NCI-H226 (cell line): ENCODE results near the gene NR6A1.

Experiments used
- DNase-seq: peaks from one replicate; pipeline ENCODE4 v3.0.0-alpha.2; 2015

NR6A1 gene

DNA sequence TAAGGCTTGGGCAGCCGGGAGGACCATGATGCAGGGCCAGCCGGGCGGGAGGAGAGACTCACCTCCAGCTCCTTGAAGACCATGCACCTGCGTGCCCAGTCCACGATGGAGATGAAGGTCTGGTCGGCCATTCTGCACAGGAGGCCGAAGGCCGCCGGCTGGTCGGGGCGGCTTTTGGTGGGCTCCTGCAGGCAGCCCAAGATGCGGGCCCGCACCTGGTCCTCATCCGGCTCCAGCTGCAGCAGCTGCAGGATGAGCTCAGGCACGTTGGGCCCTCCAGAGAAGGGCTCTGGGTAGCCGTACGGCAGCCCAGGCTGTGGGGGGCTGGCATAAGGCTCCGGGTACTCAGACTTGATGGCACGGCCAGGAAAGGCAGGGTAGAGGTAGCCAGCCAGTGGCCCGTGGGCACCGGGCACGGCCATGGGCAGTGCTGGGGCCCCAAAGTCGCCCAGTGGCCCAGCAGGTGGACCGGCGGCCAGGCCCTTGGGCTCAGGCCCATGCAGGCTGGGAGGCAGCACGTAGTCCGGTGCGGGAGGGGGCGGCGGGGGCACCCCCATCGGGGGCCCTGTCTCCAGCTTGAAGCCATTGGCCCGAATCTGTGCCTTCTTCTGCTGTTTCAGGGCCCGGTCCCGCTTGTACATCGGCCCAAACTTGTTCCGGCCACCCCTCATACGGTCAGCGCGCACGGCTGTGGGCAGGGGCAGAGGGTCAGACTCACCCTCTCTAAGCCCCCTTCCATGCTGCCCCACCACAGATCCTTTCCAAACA lies 270.9 kb downstream of the NR6A1 start:
- DNase-seq: no peak

GRCh38 chr9:124499216-124499615 lies 271.9 kb downstream of the NR6A1 start:
- DNase-seq: no peak

- DNase-seq: no peak
Observed at GRCh38 chr9:124498499-124499146, 272.5 kb downstream of the NR6A1 start.

- no peak for DNase-seq
Observed at GRCh38 chr9:124498040-124498439, 273.1 kb downstream of the NR6A1 start.

DNA sequence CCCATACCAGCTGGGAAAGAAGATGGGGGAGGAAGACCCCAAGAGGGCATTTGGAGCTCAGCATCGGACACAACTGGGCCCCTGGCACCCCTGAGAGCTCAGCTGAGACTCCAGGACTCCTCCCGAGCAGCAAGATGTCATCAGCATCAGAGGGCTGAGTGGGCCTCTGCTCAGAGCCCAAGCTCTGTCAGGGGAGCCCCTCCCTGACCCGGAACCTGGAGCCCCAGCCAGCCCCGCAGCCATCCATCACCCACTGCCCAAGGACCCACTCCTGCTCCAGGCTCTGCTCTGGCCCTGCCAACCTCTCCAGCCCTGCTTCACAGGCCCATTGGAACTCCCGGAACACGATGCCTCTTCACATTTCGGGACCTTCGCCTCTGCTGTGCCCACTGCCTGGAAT lies 273.7 kb downstream of the NR6A1 start:
- no peak for DNase-seq

DNA sequence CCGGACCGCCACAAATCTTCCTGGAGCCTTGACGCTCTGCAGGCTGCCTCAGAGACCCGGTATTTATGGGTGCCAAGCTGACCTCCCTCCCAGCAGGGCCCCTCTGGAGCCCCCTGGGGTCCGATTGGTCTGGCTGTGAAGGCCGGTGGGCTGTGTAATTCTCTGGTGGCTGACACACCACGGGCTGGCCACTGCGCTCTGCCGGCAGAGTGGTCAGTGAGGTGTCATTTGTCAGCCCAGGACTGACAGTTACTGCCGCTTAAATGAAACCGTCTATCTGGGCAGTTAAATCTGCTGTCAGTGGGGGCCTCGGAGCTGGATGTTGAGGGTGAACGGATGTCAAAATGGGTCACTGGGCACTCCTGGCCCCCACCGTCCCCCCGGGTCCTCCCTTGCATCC lies 274.6 kb downstream of the NR6A1 start:
- no peak for DNase-seq

DNA sequence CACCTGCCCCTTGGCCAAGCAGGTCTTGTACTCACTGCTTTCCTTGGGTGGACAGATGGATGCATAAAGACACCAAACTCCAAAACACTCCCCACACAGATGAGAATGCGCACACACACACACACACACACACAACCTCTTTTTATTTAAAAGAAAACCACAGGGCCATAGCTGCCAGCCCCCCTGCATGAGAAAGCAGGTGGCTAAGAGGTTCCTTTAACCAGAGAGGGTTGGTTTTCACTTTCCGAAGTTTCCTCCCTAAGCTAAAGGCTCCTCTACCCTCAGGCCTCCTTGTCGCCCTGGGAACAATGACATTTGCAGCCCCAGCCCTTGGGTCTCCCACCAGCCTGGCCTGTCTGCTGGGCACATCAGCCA lies 275.0 kb downstream of the NR6A1 start:
- no peak for DNase-seq

GRCh38 chr9:124495126-124496074 lies 275.7 kb downstream of the NR6A1 start:
- no peak for DNase-seq

DNA sequence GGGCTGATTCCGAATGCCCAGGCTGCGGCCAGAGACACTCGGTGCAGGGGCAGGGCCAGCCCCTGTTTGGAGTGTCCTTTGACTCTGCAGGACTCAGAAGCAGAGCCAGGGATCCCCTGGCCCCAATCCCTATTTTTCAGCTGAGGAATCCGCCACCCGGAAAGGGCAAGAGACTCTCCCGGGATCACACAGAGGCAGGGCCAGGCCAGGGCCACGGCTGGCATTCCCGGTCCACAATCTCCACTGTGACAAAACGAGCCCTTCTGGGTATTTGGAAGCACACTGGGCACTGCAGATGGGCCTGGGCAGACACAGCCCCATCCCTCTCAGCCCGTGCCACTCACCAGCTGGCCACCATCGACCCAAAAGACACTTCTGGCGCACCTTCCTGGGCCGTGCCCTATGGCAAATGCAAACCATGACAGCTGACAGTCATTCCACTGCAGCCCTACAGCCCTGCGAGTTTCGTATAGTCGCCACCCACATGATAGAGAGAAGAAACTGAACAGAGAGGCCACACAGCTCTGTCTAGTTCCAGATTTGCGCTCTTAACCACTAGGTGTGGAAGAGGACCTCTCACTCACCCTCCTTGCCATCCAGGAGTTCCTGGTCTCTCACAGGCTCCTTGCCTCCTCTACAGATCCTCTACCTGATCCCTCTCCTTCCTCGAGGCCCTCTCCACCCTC lies 277.2 kb downstream of the NR6A1 start:
- no peak for DNase-seq

DNA sequence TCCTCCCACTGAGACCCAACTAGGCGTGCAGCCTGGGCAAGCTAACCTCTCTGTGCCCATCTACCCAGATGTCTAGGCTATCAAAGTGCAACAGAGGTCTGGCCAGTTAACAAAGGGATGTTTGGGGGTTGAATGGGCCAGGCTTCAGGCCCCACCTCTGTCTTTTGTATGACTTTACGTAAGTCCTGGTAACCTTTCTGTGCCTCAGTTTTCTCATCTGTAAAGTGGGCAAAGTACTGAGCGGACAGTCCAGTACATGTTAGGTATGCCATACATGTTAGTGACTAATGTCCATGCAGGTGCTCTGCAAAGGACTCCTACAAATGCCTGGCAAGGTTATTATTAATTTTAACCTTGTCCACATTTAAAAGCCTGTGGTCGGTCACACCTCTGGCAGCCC lies 277.9 kb downstream of the NR6A1 start:
- DNase-seq: no peak

DNA sequence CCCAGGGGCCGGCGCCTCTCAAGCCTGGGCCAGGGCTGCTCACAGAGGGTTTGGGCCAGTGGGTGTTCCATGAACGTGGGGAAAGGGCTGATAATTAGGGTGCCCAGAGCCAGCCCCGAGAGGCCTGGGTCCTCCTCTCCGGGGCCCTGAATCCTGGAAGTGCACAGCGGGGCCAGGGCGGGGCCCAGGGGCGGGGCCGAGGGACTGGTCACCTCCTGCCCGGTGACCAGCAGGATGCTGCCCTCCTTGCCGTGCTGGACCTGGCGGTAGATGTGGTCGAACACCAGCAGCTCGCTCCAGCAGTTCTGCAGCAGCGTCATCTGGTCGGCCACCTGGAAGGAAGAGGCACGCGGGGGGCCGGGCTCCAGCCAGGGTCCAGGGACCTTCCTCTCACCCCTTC lies 278.3 kb downstream of the NR6A1 start:
- DNase-seq: no peak

GRCh38 chr9:124491049-124491975 lies 279.8 kb downstream of the NR6A1 start:
- no peak for DNase-seq

DNA sequence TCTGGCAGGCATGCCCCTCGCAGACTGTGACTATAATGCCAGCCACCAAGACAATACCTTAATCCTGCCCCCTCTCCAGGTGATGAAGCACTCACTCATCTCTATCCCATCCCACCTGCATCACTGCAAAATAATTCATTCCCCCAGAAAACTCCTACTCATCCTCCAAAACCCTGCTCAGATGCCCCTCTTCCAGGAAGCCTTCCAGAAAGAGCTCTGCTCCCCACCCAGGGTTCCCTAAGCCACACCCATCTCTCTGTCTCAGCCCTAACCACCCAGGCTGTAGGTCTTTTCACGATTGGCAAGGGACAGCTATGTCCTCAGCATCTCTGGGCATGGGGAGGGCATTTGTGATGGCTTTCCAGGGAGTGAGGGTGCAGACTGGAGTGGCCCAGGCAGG lies 281.1 kb downstream of the NR6A1 start:
- DNase-seq: no peak

GRCh38 chr9:124489222-124489621 lies 281.9 kb downstream of the NR6A1 start:
- DNase-seq: no peak

DNA sequence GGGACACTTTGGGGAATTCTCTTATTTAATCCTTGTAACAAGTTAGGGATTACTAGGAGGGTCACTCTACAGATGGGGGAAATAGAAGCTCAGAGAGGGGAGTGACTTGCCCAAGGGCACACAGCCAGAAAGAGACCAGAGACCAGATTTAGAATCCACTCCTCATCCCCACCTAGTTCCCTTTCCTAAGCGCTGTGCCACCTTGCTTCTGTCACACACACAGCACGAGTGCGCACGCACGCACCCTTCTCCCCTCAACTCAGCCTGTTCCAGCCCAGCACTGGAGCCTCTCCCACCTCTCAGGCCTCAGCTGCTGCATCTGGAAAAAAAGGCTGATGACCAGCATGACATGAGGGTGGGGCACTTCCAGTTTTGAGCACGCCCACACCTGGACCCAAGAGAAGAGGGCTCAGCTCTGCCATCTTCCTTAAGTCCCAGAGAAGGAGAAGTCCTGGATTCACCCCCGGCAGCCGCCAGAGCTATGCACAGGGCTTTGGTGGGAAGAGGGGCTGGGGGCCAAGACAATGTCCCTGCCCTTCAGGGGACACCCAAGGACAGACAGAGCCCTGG lies 282.4 kb downstream of the NR6A1 start:
- DNase-seq: no peak

- DNase-seq: no peak
Observed at GRCh38 chr9:124487260-124488182, 283.6 kb downstream of the NR6A1 start.

DNA sequence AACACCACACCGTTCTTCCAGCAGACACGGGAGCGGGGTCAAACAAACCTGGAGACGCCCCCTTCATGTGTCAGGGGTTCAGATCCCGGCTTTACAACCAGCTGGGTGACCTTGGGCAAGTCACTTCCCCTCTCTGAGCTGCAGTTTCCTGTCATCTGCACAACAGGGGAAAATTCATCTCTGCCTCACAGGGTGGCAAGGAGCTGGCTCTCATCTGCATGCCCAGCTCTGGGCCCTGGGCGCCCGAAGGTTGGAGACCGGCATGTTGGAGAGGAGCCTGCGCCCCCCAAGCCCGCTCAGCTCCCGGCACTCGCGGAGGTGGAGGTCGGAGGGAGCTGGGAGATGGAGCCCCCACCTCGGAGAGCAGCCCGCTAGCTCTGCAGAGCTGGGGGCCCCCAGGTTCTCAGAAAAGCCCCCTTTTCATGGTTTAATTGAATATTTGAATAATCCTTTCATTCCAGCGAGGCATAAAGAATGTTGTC lies 284.3 kb downstream of the NR6A1 start:
- DNase-seq: no peak

- DNase-seq: no peak
Observed at GRCh38 chr9:124485936-124486335, 285.2 kb downstream of the NR6A1 start.

DNA sequence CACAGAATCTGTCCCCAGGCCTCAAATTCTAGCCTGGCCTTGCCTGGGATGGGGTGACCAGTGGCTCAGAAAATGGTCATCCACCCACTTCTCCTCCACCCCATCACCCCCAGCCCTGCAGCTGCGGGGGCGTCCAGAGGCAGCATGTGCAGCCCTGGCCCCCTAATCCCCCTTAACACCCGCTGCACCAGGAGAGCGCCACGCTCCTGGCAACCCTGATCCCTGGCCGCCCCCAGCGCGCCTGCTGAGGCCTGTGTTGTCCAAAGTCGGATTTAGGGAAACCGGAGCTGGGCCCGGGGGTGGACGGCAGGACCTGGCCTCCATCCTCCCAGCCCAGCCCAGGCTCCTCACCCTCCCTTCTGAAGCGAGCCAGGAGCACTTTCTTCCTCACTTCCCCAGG lies 285.9 kb downstream of the NR6A1 start:
- no peak for DNase-seq

- no peak for DNase-seq
Observed at GRCh38 chr9:124483481-124483880, 287.6 kb downstream of the NR6A1 start.
